OCI-LY3 (cell line): ENCODE results near the gene FBXO38.

Experiments used
- CTCF ChIP-seq: fragments of 200-600, 300-600 bp; sonication (generic); IDR thresholded peaks from 2 replicates; pipeline ENCODE4 v1.5.1; 2014; ENCODE audit warnings: antibody characterized with exemption, low read length, low read depth
- EZH2phosphoT487 ChIP-seq: fragments of 200-600 bp; shearing (Covaris generic); IDR thresholded peaks from 2 replicates; pipeline ENCODE4 v1.6.1; 2018; ENCODE audit warnings: antibody characterized with exemption, mixed run types, low read depth

- TF ChIP-seq CTCF = no peak
- TF ChIP-seq EZH2phosphoT487 = no peak
These were observed 15.5 kb upstream of the FBXO38 start for GRCh38 chr5:148368299-148368698.
